ENCODE measurements around the gene ZNF668. TPM values are rescaled to one million over a fixed set of nuclear protein-coding genes. Genes with fewer than 3 reads are reported as not detected.
A peak's percentile ranks its signal among the peaks of the same experiment; 100 is the strongest.

Gene ZNF668
- total and polyA plus RNA-seq, 2 of the 13 experiments (the other 11 are each of a cell fraction or from before 2014, with no cell fraction given): 3.8 to 9.8 TPM

GRCh38 chr16:31118223-31119155 lies 44.4 kb upstream of the ZNF668 start (continued):
- TF ChIP-seq MLLT10 (CRISPR knock-in tag; IDR thresholded peaks at IDR 0.05): no peak
- no peak for TF ChIP-seq NCOA5 (CRISPR knock-in tag; IDR thresholded peaks at IDR 0.05)
- no peak for TF ChIP-seq SUZ12 (IDR thresholded peaks at IDR 0.05; ENCODE audit: low read depth, low read length)
- TF ChIP-seq ZNF543 (CRISPR knock-in tag; IDR thresholded peaks at IDR 0.05): no peak
- no peak for TF ChIP-seq CEBPB (IDR thresholded peaks at IDR 0.05; ENCODE audit: borderline replicate concordance, low read depth, low read length)
- TF ChIP-seq HMGXB4 (CRISPR knock-in tag; IDR thresholded peaks at IDR 0.05; ENCODE audit: borderline replicate concordance in 1 of 2, low read depth in 1 of 2): 0 out of 4 replicates have a peak, but pooled peaks of 1 of the 2 experiments have one; percentile 8
- TF ChIP-seq ZNF333 (CRISPR knock-in tag; IDR thresholded peaks at IDR 0.05; ENCODE audit: borderline replicate concordance): no peak
- no peak for TF ChIP-seq RXRA (CRISPR knock-in tag; IDR thresholded peaks at IDR 0.05)
- no peak for TF ChIP-seq JUNB (CRISPR knock-in tag; IDR thresholded peaks at IDR 0.05; ENCODE audit: borderline replicate concordance)
- TF ChIP-seq MBD4 (IDR thresholded peaks at IDR 0.05; ENCODE audit: borderline replicate concordance, low read length): no peak
- no peak for TF ChIP-seq ZNF841 (CRISPR knock-in tag; IDR thresholded peaks at IDR 0.05; ENCODE audit: borderline replicate concordance)
- no peak for TF ChIP-seq POGK (CRISPR knock-in tag; conservative IDR thresholded peaks at IDR 0.05)
- TF ChIP-seq SNAPC2 (CRISPR knock-in tag; IDR thresholded peaks at IDR 0.05): no peak
- no peak for TF ChIP-seq LRRFIP1 (CRISPR knock-in tag; conservative IDR thresholded peaks at IDR 0.05)
- no peak for TF ChIP-seq CCAR2 (optimal IDR thresholded peaks at IDR 0.05; ENCODE audit: low read depth, low read length)
- TF ChIP-seq CREB1 (IDR thresholded peaks at IDR 0.05): peak; percentile 50
- TF ChIP-seq CREB1 (CRISPR knock-in tag; IDR thresholded peaks at IDR 0.05): no peak
- TF ChIP-seq REPIN1 (CRISPR knock-in tag; IDR thresholded peaks at IDR 0.05; ENCODE audit: borderline replicate concordance, low read depth): peak; percentile 4; the same call in 1 of the 2 replicates
- peak; percentile 51; the same call in 1 of the 2 replicates for TF ChIP-seq ZFP36L1 (CRISPR knock-in tag; IDR thresholded peaks at IDR 0.05)
- TF ChIP-seq ZNF775 (CRISPR knock-in tag; IDR thresholded peaks at IDR 0.05; ENCODE audit: borderline replicate concordance): no peak
- no peak for TF ChIP-seq FOXK1 (CRISPR knock-in tag; IDR thresholded peaks at IDR 0.05; ENCODE audit: borderline replicate concordance, low read depth)
- no peak for TF ChIP-seq ZNF34 (CRISPR knock-in tag; IDR thresholded peaks at IDR 0.05; ENCODE audit: borderline replicate concordance)

All from HepG2 (cell line).